Limb (tissue), 2 donors: ENCODE measurements around the gene MACROD2.
A peak's percentile ranks its signal among the peaks of the same experiment; 100 is the strongest.

Experiments used
- DNase-seq, 2 donors: peaks; one replicate each; pipeline ENCODE4 v3.0.0-alpha.2; 2016; ENCODE audit errors: extremely low spot score in 2 of 2

MACROD2 gene

GRCh38 chr20:14745830-14746229 lies 750.5 kb downstream of the MACROD2 start:
- no peak for DNase-seq

GRCh38 chr20:14751191-14751590 lies 755.9 kb downstream of the MACROD2 start:
- no peak for DNase-seq

- DNase-seq = no peak
These were observed 762.4 kb downstream of the MACROD2 start for GRCh38 chr20:14757728-14758127.

GRCh38 chr20:14758356-14758755 lies 763.0 kb downstream of the MACROD2 start:
- no peak for DNase-seq

GRCh38 chr20:14759979-14760378 lies 764.7 kb downstream of the MACROD2 start:
- no peak for DNase-seq

GRCh38 chr20:14761903-14762302 lies 766.6 kb downstream of the MACROD2 start:
- DNase-seq = no peak

GRCh38 chr20:14764511-14765369 lies 769.4 kb downstream of the MACROD2 start:
- DNase-seq = no peak

- no peak for DNase-seq
These were observed 770.0 kb downstream of the MACROD2 start for GRCh38 chr20:14765370-14765701.

GRCh38 chr20:14773486-14773885 lies 778.2 kb downstream of the MACROD2 start:
- no peak for DNase-seq

GRCh38 chr20:14775778-14776177 lies 780.5 kb downstream of the MACROD2 start:
- no peak for DNase-seq

GRCh38 chr20:14777591-14777990 lies 782.3 kb downstream of the MACROD2 start:
- peak in 1 of 2 donors; percentile 23 for DNase-seq

- DNase-seq = no peak
These were observed 782.8 kb downstream of the MACROD2 start for GRCh38 chr20:14778096-14778495.

- DNase-seq = no peak
These were observed 783.6 kb downstream of the MACROD2 start for GRCh38 chr20:14778875-14779274.

- DNase-seq = no peak
These were observed 785.2 kb downstream of the MACROD2 start for GRCh38 chr20:14780508-14780907.

- DNase-seq = no peak
These were observed 787.4 kb downstream of the MACROD2 start for GRCh38 chr20:14782731-14783130.

- no peak for DNase-seq
These were observed 788.5 kb downstream of the MACROD2 start for GRCh38 chr20:14783766-14784165.

GRCh38 chr20:14785065-14785743 lies 789.9 kb downstream of the MACROD2 start:
- DNase-seq = no peak

GRCh38 chr20:14790190-14790589 lies 794.9 kb downstream of the MACROD2 start:
- DNase-seq = no peak

GRCh38 chr20:14790771-14791620 lies 795.7 kb downstream of the MACROD2 start:
- DNase-seq = peak in 1 of 2 donors; percentile 15

GRCh38 chr20:14792915-14793314 lies 797.6 kb downstream of the MACROD2 start:
- no peak for DNase-seq

- no peak for DNase-seq
These were observed 804.4 kb downstream of the MACROD2 start for GRCh38 chr20:14799545-14800216.
